PC-3 (cell line): Measurements from ENCODE around the gene CDA. TPM values are rescaled to one million over a fixed set of nuclear protein-coding genes. Genes with fewer than 3 reads are reported as not detected.

Experiments used
- ATAC-seq: fragments of 200-7000 bp; cut with Tn5 transposase; 2 replicates; pipeline ENCODE4 v1.9.1; 2020; ENCODE audit warnings: mild to moderate bottlenecking, moderate library complexity
- BruUV-seq: library from RNA; stranded (reverse); fragments of 400-500 nt; replicated peaks from 2 replicates; lab custom pipeline; 2021; lab: Mats Ljungman, UMichigan
- CTCF ChIA-PET: fragments of 300-600 bp; sonication (Branson Sonifier 250); formaldehyde crosslinking; loops from one replicate; lab custom pipeline; 2022; ENCODE audit warnings: antibody characterized with exemption; lab: Charles Lee
- POLR2A ChIA-PET: fragments of 300-600 bp; sonication (Branson Sonifier 250); formaldehyde crosslinking; loops from one replicate; lab custom pipeline; 2022; ENCODE audit warnings: antibody characterized with exemption; ENCODE audit not compliant: unreplicated experiment; lab: Charles Lee
- DNase-seq: peaks from one replicate; pipeline ENCODE4 v3.0.0-alpha.2; 2015
- H2AFZ ChIP-seq: fragments of 300-600 bp; sonication (generic); 2 replicates; pipeline ENCODE4 v1.6.0; 2016; ENCODE audit warnings: antibody characterized with exemption, low read length
- H3F3A ChIP-seq: fragments of 300-600 bp; sonication (generic); one replicate; pipeline ENCODE4 v1.6.0; 2017; ENCODE audit warnings: antibody characterized with exemption, low read length, control low read depth, mild to moderate bottlenecking; ENCODE audit not compliant: unreplicated experiment
- H3K27ac ChIP-seq: fragments of 300-600 bp; sonication (generic); 2 replicates; pipeline ENCODE4 v1.5.1; 2016; ENCODE audit warnings: mild to moderate bottlenecking, low read length
- H3K27me3 ChIP-seq: fragments of 300-600 bp; sonication (generic); 2 replicates; pipeline ENCODE4 v1.6.1; 2016; ENCODE audit warnings: low read length, mixed read lengths
- H3K36me3 ChIP-seq: fragments of 300-600 bp; sonication (generic); 2 replicates; pipeline ENCODE4 v1.6.1; 2016; ENCODE audit warnings: low read depth, mixed run types, low read length, mixed read lengths
- H3K4me1 ChIP-seq: fragments of 300-600 bp; sonication (generic); 2 replicates; pipeline ENCODE4 v1.5.1; 2016; ENCODE audit warnings: low read length; ENCODE audit not compliant: insufficient read depth
- H3K4me2 ChIP-seq: fragments of 300-600 bp; sonication (generic); 2 replicates; pipeline ENCODE4 v1.6.0; 2016; ENCODE audit warnings: low read length
- H3K4me3 ChIP-seq: fragments of 300-600 bp; sonication (generic); 2 replicates; pipeline ENCODE4 v1.5.1; 2016; ENCODE audit warnings: mild to moderate bottlenecking, low read length, mixed read lengths
- H3K79me2 ChIP-seq: fragments of 300-600 bp; sonication (generic); 2 replicates; pipeline ENCODE4 v1.6.1; 2017; ENCODE audit warnings: low read length, mixed read lengths
- H3K9ac ChIP-seq: fragments of 300-600 bp; sonication (generic); 2 replicates; pipeline ENCODE4 v1.6.0; 2016; ENCODE audit warnings: mild to moderate bottlenecking, low read length
- H3K9me2 ChIP-seq: fragments of 300-600 bp; sonication (generic); replicated peaks from 2 replicates; pipeline ENCODE4 v1.6.1; 2016; ENCODE audit warnings: mixed run types, low read length, mixed read lengths
- H3K9me3 ChIP-seq: fragments of 300-600 bp; sonication (generic); 2 replicates; pipeline ENCODE4 v1.6.1; 2016; ENCODE audit warnings: low read length, mixed read lengths
- H4K20me1 ChIP-seq: fragments of 300-600 bp; sonication (generic); 2 replicates; pipeline ENCODE4 v1.6.1; 2016; ENCODE audit warnings: low read length, mixed read lengths
- EZH2 ChIP-seq: fragments of 300-600 bp; sonication (generic); IDR thresholded peaks from one replicate; pipeline ENCODE4 v1.6.1; 2017; ENCODE audit warnings: antibody characterized with exemption, mild to moderate bottlenecking, low read length; ENCODE audit not compliant: unreplicated experiment
- EZH2phosphoT487 ChIP-seq: fragments of 300-600 bp; sonication (generic); IDR thresholded peaks from 2 replicates; pipeline ENCODE4 v1.6.1; 2018; ENCODE audit warnings: mild to moderate bottlenecking, antibody characterized with exemption, low read length, borderline replicate concordance
- intact Hi-C: fragments of 100-400 bp; cut with micrococcal nuclease; formaldehyde crosslinking; loops from 2 replicates; pipeline ENCODE4 v1.9.0; 2023
- total RNA-seq: library from RNA; depleted of rRNA; stranded (reverse); fragments of >200 nt; gene quantifications from 2 replicates; pipeline ENCODE4 v1.2.3, GENCODE V29; 2014
- TF ChIP-seq, protein P1 (sequence below): fragments of 300-600 bp; sonication (generic); conservative IDR thresholded peaks from 2 replicates; pipeline ENCODE4 v1.5.1; 2017; ENCODE audit warnings: antibody characterized with exemption, low read depth, mild to moderate bottlenecking, low read length

The CDA gene
- total RNA-seq, 1 experiment from 2014 or later, result 36.3 TPM

DNA sequence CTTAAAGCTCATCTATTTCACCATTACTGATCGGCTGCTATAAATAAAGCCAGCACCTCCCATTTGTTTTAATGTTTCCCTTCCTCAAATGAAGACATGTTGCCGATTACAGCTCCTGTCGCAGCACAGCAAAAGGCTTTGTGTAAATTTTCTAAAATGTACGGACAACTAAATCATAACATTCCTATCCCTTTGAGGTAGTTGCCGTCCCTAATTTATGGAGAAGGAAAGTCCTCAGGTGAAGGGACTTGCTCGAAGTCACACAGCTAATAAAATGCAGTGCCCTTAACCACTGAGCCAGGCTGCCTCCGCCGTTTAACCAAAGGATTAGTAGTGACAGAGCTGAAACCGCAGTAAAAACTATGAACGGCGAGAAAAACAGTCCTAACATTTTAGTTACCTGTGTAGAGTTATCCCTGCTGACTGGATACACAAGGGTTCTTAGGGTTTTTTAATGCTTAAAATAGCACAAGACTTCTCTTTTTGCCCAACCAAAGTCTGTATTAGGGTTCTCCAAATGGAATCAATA lies 45.2 kb downstream of the CDA start:
- peak overlapping the region; percentile 37 for H3K27ac ChIP-seq
- DNase-seq, result no peak
- peak overlapping the region; percentile 94 for H3K4me2 ChIP-seq

DNA sequence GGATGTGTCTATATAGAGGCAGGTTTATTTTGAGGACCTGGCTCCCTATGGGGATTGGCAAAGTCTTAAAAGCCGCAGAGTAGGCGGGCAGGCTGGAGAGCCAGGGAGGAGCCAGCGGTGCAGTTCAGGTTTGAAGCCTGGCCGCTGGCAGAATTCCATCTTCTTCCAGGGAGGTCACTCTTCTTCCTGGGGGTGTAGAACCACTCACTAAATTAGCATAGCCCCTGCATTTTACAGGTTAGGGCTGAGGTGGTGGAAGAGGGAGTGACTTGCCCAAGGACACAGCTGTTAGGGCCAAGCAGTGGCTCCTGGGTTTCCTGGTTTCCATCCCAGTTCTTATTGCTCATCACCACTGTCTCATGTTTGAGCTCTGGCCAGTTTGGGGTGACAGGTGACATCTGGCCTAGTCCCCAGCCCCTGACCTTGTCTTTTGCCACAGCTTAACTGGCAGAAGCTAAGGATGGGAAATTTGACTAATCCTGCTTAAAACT lies 45.7 kb downstream of the CDA start:
- ATAC-seq, result peak; percentile 69
- POLR2A ChIA-PET, result interaction anchor here (1.1 kb wide), 1 partner anchor 22 kb away, joined by 12 read pairs; no protein-coding TSS in a partner anchor
- peak; percentile 71 for DNase-seq
- H3K9me2 ChIP-seq, result no peaks in the 10 kb centered on the region
- H3K27ac ChIP-seq, result peak overlapping the region; percentile 37
- H3K9me3 ChIP-seq, result no peaks in the 10 kb centered on the region
- peak overlapping the region; percentile 79 for H3K9ac ChIP-seq
- H3K4me1 ChIP-seq, result peaks cover 18% of the 10 kb centered on the region
- peak overlapping the region; percentile 86 for H2AFZ ChIP-seq
- no TSS peak for BruUV-seq
- H3K4me2 ChIP-seq, result peak overlapping the region; percentile 94
- H3K4me3 ChIP-seq, result peak overlapping the region; percentile 74
- H3K79me2 ChIP-seq, result peaks cover 13% of the 10 kb centered on the region
- H3K27me3 ChIP-seq, result no peaks in the 10 kb centered on the region
- no peak for TF ChIP-seq EZH2
- TF ChIP-seq, protein P1, sequence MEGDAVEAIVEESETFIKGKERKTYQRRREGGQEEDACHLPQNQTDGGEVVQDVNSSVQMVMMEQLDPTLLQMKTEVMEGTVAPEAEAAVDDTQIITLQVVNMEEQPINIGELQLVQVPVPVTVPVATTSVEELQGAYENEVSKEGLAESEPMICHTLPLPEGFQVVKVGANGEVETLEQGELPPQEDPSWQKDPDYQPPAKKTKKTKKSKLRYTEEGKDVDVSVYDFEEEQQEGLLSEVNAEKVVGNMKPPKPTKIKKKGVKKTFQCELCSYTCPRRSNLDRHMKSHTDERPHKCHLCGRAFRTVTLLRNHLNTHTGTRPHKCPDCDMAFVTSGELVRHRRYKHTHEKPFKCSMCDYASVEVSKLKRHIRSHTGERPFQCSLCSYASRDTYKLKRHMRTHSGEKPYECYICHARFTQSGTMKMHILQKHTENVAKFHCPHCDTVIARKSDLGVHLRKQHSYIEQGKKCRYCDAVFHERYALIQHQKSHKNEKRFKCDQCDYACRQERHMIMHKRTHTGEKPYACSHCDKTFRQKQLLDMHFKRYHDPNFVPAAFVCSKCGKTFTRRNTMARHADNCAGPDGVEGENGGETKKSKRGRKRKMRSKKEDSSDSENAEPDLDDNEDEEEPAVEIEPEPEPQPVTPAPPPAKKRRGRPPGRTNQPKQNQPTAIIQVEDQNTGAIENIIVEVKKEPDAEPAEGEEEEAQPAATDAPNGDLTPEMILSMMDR, result no peak
- no peak for TF ChIP-seq EZH2phosphoT487
- H3F3A ChIP-seq, result no peaks in the 10 kb centered on the region
- intact Hi-C loops, result loop anchor here (2.0 kb wide), 1 partner anchor 22 kb away; no protein-coding TSS in a partner anchor
- H4K20me1 ChIP-seq, result no peaks in the 10 kb centered on the region
- peaks cover 4% of the 10 kb centered on the region; the same call in 1 of the 2 replicates for H3K36me3 ChIP-seq
- CTCF ChIA-PET, result interaction anchor here (0.8 to 1.8 kb wide), 2 partner anchors 13 to 45 kb away, joined by 3 to 6 read pairs; no protein-coding TSS in a partner anchor

More for the DNA sequence above, 45.2 kb downstream of the CDA start:
- Histone ChIP-seq H3K9ac (peak overlapping the region; percentile 79), H3K4me3 (peak overlapping the region; percentile 74), H3K9me2 (no peaks in the 10 kb centered on the region), H4K20me1 (no peaks in the 10 kb centered on the region), H3K4me1 (peaks cover 18% of the 10 kb centered on the region), H3F3A (no peaks in the 10 kb centered on the region), H3K79me2 (peaks cover 13% of the 10 kb centered on the region), H3K27me3 (no peaks in the 10 kb centered on the region), H3K9me3 (no peaks in the 10 kb centered on the region), H2AFZ (peak overlapping the region; percentile 86), H3K36me3 (no peaks in the 10 kb centered on the region; the same call in 1 of the 2 replicates)
- BruUV-seq, result TSS peak; percentile 86
- ChIA-PET POLR2A (interaction anchor here (0.6 to 1.1 kb wide), 6 partner anchors 22 to 949 kb away, joined by 3 to 19 read pairs (median 5); partner anchors contain the start of gene DDOST), CTCF (interaction anchor here (0.5 to 1.8 kb wide), 9 partner anchors 20 to 364 kb away, joined by 3 to 22 read pairs (median 4); partner anchors contain the start of gene MUL1)
- ATAC-seq, result peak; percentile 11
- TF ChIP-seq EZH2phosphoT487 (no peak), EZH2 (no peak)
- TF ChIP-seq, protein P1, result no peak
- intact Hi-C loops, result loop anchor here (2.0 kb wide), 1 partner anchor 21 kb away; no protein-coding TSS in a partner anchor
